OCI-LY7 (cell line): ENCODE results near the gene APOBEC4.

Experiments used
- EZH2phosphoT487 ChIP-seq: fragments of 200-600 bp; sonication (generic); IDR thresholded peaks from 2 replicates; pipeline ENCODE4 v1.6.1; 2018; ENCODE audit warnings: low read depth, borderline replicate concordance, mild to moderate bottlenecking, mixed run types, antibody characterized with exemption, low read length, moderate library complexity, mixed read lengths
- TF ChIP-seq, protein P1 (sequence below): fragments of 200-600 bp; sonication (generic); conservative IDR thresholded peaks from 2 replicates; pipeline ENCODE4 v1.5.1; 2014; ENCODE audit warnings: mild to moderate bottlenecking, antibody characterized with exemption, low read length, moderate library complexity, mixed read lengths

- TF ChIP-seq EZH2phosphoT487: no peak
- TF ChIP-seq, protein P1, sequence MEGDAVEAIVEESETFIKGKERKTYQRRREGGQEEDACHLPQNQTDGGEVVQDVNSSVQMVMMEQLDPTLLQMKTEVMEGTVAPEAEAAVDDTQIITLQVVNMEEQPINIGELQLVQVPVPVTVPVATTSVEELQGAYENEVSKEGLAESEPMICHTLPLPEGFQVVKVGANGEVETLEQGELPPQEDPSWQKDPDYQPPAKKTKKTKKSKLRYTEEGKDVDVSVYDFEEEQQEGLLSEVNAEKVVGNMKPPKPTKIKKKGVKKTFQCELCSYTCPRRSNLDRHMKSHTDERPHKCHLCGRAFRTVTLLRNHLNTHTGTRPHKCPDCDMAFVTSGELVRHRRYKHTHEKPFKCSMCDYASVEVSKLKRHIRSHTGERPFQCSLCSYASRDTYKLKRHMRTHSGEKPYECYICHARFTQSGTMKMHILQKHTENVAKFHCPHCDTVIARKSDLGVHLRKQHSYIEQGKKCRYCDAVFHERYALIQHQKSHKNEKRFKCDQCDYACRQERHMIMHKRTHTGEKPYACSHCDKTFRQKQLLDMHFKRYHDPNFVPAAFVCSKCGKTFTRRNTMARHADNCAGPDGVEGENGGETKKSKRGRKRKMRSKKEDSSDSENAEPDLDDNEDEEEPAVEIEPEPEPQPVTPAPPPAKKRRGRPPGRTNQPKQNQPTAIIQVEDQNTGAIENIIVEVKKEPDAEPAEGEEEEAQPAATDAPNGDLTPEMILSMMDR: no peak
Measured at GRCh38 chr1:183600136-183600535, 53.0 kb downstream of the APOBEC4 start.
